Nucleus accumbens (tissue), 56 donors: ENCODE results near the gene VSIR.

Source experiments
- DNase-seq, 56 donors: peaks; one replicate each; lab custom pipeline; 2025; lab: John Stamatoyannopoulos, UW

Gene VSIR

GRCh38 chr10:71766717-71767419 is 6.5 kb downstream of the VSIR start:
- no peak for DNase-seq

- no peak for DNase-seq
Measured at GRCh38 chr10:71765906-71766716, 7.2 kb downstream of the VSIR start.

GRCh38 chr10:71765176-71765904 is 8.0 kb downstream of the VSIR start:
- peak in 3 of 56 donors; percentile 19 to 28 (median 22) for DNase-seq

- no peak for DNase-seq
Measured at GRCh38 chr10:71763352-71764127, 9.8 kb downstream of the VSIR start.

- no peak for DNase-seq
Measured at GRCh38 chr10:71762324-71762723, 11.0 kb downstream of the VSIR start.

- DNase-seq = no peak
Measured at GRCh38 chr10:71761541-71762113, 11.7 kb downstream of the VSIR start.

GRCh38 chr10:71761105-71761511 is 12.2 kb downstream of the VSIR start:
- DNase-seq = no peak

- DNase-seq = peak in 19 of 56 donors; percentile 18 to 63 (median 38)
Measured at GRCh38 chr10:71757399-71757922, 15.9 kb downstream of the VSIR start.

GRCh38 chr10:71756311-71757191 is 16.8 kb downstream of the VSIR start:
- peak in 8 of 56 donors; percentile 16 to 45 (median 32) for DNase-seq

GRCh38 chr10:71755179-71755879 is 18.0 kb downstream of the VSIR start:
- no peak for DNase-seq

- DNase-seq = no peak
Measured at GRCh38 chr10:71754562-71754961, 18.8 kb downstream of the VSIR start.

GRCh38 chr10:71753960-71754505 is 19.3 kb downstream of the VSIR start:
- no peak for DNase-seq

- peak in 15 of 56 donors; percentile 10 to 66 (median 26) for DNase-seq
Measured at GRCh38 chr10:71753091-71753959, 20.0 kb downstream of the VSIR start.

GRCh38 chr10:71752391-71753090 is 20.8 kb downstream of the VSIR start:
- DNase-seq = no peak

- DNase-seq = no peak
Measured at GRCh38 chr10:71751515-71752224, 21.6 kb downstream of the VSIR start.
